Measurements from ENCODE around the gene BTLA.
"Not testable (repeated sequence)": the region's sequence is repeated elsewhere in the genome, so short reads cannot be mapped to it uniquely, and the experiment has no call there.

Gene BTLA

DNA sequence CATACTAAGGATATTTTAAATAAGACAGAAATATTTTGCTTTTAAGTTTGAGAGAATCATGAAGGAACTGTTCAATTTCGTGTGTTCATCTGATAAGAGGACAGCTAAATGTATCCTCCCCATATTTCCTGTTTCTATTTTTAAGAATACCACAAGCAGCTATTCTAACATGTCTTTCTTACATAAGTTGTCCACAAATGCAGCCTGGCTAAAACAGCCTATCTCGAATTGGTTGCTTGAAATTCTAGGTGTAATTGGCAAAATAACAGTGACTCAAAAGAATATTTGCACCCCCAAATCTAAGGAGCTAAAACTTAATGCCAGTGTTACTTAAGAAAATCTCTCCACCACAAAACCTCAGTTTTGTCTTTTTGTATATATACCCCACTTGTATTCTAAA, 35.0 kb downstream of the BTLA start:
- Histone ChIP-seq H2AK5ac (ENCODE audit: low read length, severe bottlenecking) (no peak overlapping the region), H4K8ac (ENCODE audit: low read length) (no peak overlapping the region), H3K27me3 (ENCODE audit: control insufficient read depth in 1 of 2, insufficient read depth in 1 of 2, low read length in 2 of 2) (no peaks in the 10 kb centered on the region), H3K18ac (ENCODE audit: low read depth in 1 of 2, low read length in 2 of 2) (no peak overlapping the region), H2AFZ (ENCODE audit: low read depth, low read length) (no peak overlapping the region), H4K91ac (ENCODE audit: low read length) (no peak overlapping the region), H3K4me3 (ENCODE audit: insufficient read depth in 1 of 2, low read depth in 1 of 2, low read length in 2 of 2) (no peak overlapping the region), H2BK5ac (ENCODE audit: low read depth, low read length, poor library complexity, severe bottlenecking) (no peak overlapping the region), H2BK15ac (ENCODE audit: low read depth, poor library complexity, severe bottlenecking) (no peak overlapping the region), H3K36me3 (ENCODE audit: control insufficient read depth in 1 of 2, insufficient read depth in 2 of 2, low read depth in 1 of 2, low read length in 2 of 2) (no peaks in the 10 kb centered on the region), H3K27ac (ENCODE audit: low read length, poor library complexity, severe bottlenecking) (no peak overlapping the region), H3K4me1 (ENCODE audit: control insufficient read depth, insufficient read depth, low read depth, low read length) (peaks cover 1% of the 10 kb centered on the region), H3K23ac (ENCODE audit: low read length in 2 of 2) (no peak overlapping the region), H2BK12ac (ENCODE audit: low read length in 2 of 2) (no peak overlapping the region), H3K4me2 (ENCODE audit: low read length, poor library complexity, severe bottlenecking) (no peak overlapping the region), H3K14ac (ENCODE audit: low read length in 2 of 2) (no peak overlapping the region), H3K4ac (ENCODE audit: low read depth in 1 of 2, low read length in 2 of 2) (no peak overlapping the region), H3K79me1 (replicated peaks; ENCODE audit: low read length, poor library complexity, severe bottlenecking) (no peaks in the 10 kb centered on the region), H3K9me3 (ENCODE audit: control insufficient read depth, low read length) (no peaks in the 10 kb centered on the region), H3K9ac (ENCODE audit: low read length) (no peak overlapping the region), H2BK120ac (ENCODE audit: low read depth, low read length) (no peak overlapping the region)
- peak; percentile 21 for DNase-seq
- 60% methylated on average over 1 of the region's 2 CpGs for WGBS

DNA sequence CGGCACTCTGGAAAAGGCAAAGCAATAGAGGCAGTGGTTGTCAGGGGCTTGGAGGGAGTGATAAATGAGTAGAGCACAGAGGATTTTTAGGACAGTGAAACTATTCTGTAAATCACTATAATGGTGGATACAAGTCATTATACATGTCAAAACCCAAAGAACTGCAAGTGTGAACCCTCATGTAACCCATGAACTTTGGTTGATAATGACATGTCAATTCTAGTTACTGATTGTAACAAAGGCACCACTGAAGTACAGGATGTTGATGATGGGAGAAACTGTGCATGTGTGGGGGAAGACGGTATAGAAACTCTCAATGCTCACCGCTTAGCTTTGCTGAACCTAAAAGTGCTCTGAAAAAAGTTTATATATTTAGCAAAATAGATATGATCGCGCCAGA, 36.0 kb downstream of the BTLA start:
- Histone ChIP-seq H3K27ac (ENCODE audit: low read length, poor library complexity, severe bottlenecking) (no peak overlapping the region), H3K9ac (ENCODE audit: low read length) (no peak overlapping the region), H2BK5ac (ENCODE audit: low read depth, low read length, poor library complexity, severe bottlenecking) (no peak overlapping the region), H3K18ac (ENCODE audit: low read depth in 1 of 2, low read length in 2 of 2) (no peak overlapping the region), H3K4me1 (ENCODE audit: control insufficient read depth, insufficient read depth, low read depth, low read length) (peaks cover 1% of the 10 kb centered on the region), H3K9me3 (ENCODE audit: control insufficient read depth, low read length) (no peaks in the 10 kb centered on the region), H2BK12ac (ENCODE audit: low read length in 2 of 2) (no peak overlapping the region), H4K8ac (ENCODE audit: low read length) (no peak overlapping the region), H3K4ac (ENCODE audit: low read depth in 1 of 2, low read length in 2 of 2) (no peak overlapping the region), H4K91ac (ENCODE audit: low read length) (no peak overlapping the region), H3K27me3 (ENCODE audit: control insufficient read depth in 1 of 2, insufficient read depth in 1 of 2, low read length in 2 of 2) (no peaks in the 10 kb centered on the region), H2BK15ac (ENCODE audit: low read depth, poor library complexity, severe bottlenecking) (no peak overlapping the region), H3K36me3 (ENCODE audit: control insufficient read depth in 1 of 2, insufficient read depth in 2 of 2, low read depth in 1 of 2, low read length in 2 of 2) (no peaks in the 10 kb centered on the region), H3K79me1 (replicated peaks; ENCODE audit: low read length, poor library complexity, severe bottlenecking) (no peaks in the 10 kb centered on the region), H3K4me2 (ENCODE audit: low read length, poor library complexity, severe bottlenecking) (no peak overlapping the region), H3K14ac (ENCODE audit: low read length in 2 of 2) (no peak overlapping the region), H3K4me3 (ENCODE audit: insufficient read depth in 1 of 2, low read depth in 1 of 2, low read length in 2 of 2) (no peak overlapping the region), H2AK5ac (ENCODE audit: low read length, severe bottlenecking) (no peak overlapping the region), H3K23ac (ENCODE audit: low read length in 2 of 2) (no peak overlapping the region), H2AFZ (ENCODE audit: low read depth, low read length) (no peak overlapping the region), H2BK120ac (ENCODE audit: low read depth, low read length) (no peak overlapping the region)
- WGBS = 89% methylated on average over 3 of the region's 5 CpGs
- no peak for DNase-seq

DNA sequence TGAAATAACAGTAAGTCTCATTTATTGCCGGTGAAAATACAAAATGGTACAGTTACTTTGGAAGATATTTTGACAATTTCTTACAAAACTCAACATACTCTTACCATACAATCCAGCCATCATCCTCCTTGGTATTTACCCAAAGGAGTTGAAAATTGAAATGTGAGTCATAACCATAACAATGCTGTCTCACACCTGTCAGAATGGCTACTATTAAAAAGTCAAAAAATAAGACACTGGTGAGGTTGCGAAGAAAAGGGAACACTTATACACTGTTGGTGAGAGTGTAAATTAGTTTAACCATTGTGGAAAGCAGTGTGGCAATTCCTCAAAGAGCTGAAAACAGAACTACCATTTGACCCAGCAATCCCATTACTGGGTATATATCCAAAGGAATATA, 37.5 kb downstream of the BTLA start:
- not testable (repeated sequence) for H3K9me3 ChIP-seq (ENCODE audit: control insufficient read depth, low read length); H4K91ac ChIP-seq (ENCODE audit: low read length); H2BK5ac ChIP-seq (ENCODE audit: low read depth, low read length, poor library complexity, severe bottlenecking); H3K23ac ChIP-seq (ENCODE audit: low read length in 2 of 2); H3K18ac ChIP-seq (ENCODE audit: low read depth in 1 of 2, low read length in 2 of 2); H3K27me3 ChIP-seq (ENCODE audit: control insufficient read depth in 1 of 2, insufficient read depth in 1 of 2, low read length in 2 of 2); H3K4ac ChIP-seq (ENCODE audit: low read depth in 1 of 2, low read length in 2 of 2); H2BK120ac ChIP-seq (ENCODE audit: low read depth, low read length); H3K79me1 ChIP-seq (replicated peaks; ENCODE audit: low read length, poor library complexity, severe bottlenecking); H2BK15ac ChIP-seq (ENCODE audit: low read depth, poor library complexity, severe bottlenecking); H3K9ac ChIP-seq (ENCODE audit: low read length); H3K4me3 ChIP-seq (ENCODE audit: insufficient read depth in 1 of 2, low read depth in 1 of 2, low read length in 2 of 2); H3K14ac ChIP-seq (ENCODE audit: low read length in 2 of 2); H2BK12ac ChIP-seq (ENCODE audit: low read length in 2 of 2); H3K36me3 ChIP-seq (ENCODE audit: control insufficient read depth in 1 of 2, insufficient read depth in 2 of 2, low read depth in 1 of 2, low read length in 2 of 2); H3K4me1 ChIP-seq (ENCODE audit: control insufficient read depth, insufficient read depth, low read depth, low read length); H4K8ac ChIP-seq (ENCODE audit: low read length); H3K4me2 ChIP-seq (ENCODE audit: low read length, poor library complexity, severe bottlenecking); DNase-seq; H3K27ac ChIP-seq (ENCODE audit: low read length, poor library complexity, severe bottlenecking); H2AK5ac ChIP-seq (ENCODE audit: low read length, severe bottlenecking); H2AFZ ChIP-seq (ENCODE audit: low read depth, low read length)
- WGBS = 100% methylated on average over 1 of the region's 2 CpGs

DNA sequence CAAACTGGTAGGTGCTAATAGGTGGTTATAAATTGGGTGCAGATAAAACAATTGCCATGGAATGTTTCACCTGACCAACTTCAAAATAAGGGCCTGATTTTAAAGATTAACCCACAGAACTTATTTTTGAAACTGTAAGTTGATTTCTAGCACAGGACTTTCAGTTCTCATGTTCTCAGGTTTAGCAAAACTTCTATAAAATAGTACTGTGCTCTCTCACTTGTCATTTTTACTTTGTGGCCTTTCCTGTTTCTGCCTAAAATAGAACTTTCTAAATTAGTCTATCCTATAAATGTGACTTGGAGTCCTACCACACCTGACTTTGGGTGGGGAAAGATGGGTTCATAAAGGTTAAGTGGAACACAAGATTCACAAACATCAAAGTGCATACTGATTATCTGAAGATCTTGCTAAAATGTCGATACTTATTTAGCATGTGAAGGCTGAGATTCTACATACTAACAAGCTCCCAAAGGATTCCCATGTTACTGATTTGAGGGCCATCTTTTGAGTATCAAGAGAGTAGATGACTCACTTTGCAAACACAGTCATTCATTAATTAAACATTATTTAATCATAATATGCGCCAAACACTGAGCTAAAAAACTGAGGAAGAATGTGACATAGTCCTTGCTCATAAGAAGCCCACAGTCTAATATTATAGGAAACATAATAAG, 38.6 kb downstream of the BTLA start:
- Histone ChIP-seq H3K79me1 (replicated peaks; ENCODE audit: low read length, poor library complexity, severe bottlenecking) (no peaks in the 10 kb centered on the region), H2BK12ac (ENCODE audit: low read length in 2 of 2) (no peak overlapping the region), H2BK5ac (ENCODE audit: low read depth, low read length, poor library complexity, severe bottlenecking) (no peak overlapping the region), H3K9ac (ENCODE audit: low read length) (no peak overlapping the region), H2AFZ (ENCODE audit: low read depth, low read length) (no peak overlapping the region), H3K14ac (ENCODE audit: low read length in 2 of 2) (no peak overlapping the region), H4K8ac (ENCODE audit: low read length) (no peak overlapping the region), H3K27me3 (ENCODE audit: control insufficient read depth in 1 of 2, insufficient read depth in 1 of 2, low read length in 2 of 2) (no peaks in the 10 kb centered on the region), H3K18ac (ENCODE audit: low read depth in 1 of 2, low read length in 2 of 2) (no peak overlapping the region), H3K4ac (ENCODE audit: low read depth in 1 of 2, low read length in 2 of 2) (no peak overlapping the region), H2AK5ac (ENCODE audit: low read length, severe bottlenecking) (no peak overlapping the region), H3K9me3 (ENCODE audit: control insufficient read depth, low read length) (no peaks in the 10 kb centered on the region), H3K36me3 (ENCODE audit: control insufficient read depth in 1 of 2, insufficient read depth in 2 of 2, low read depth in 1 of 2, low read length in 2 of 2) (no peaks in the 10 kb centered on the region), H3K4me3 (ENCODE audit: insufficient read depth in 1 of 2, low read depth in 1 of 2, low read length in 2 of 2) (no peak overlapping the region), H3K23ac (ENCODE audit: low read length in 2 of 2) (no peak overlapping the region), H3K4me2 (ENCODE audit: low read length, poor library complexity, severe bottlenecking) (no peak overlapping the region), H4K91ac (ENCODE audit: low read length) (no peak overlapping the region), H2BK15ac (ENCODE audit: low read depth, poor library complexity, severe bottlenecking) (no peak overlapping the region), H2BK120ac (ENCODE audit: low read depth, low read length) (no peak overlapping the region), H3K4me1 (ENCODE audit: control insufficient read depth, insufficient read depth, low read depth, low read length) (peaks cover 1% of the 10 kb centered on the region), H3K27ac (ENCODE audit: low read length, poor library complexity, severe bottlenecking) (no peak overlapping the region)
- no CpG with 5 or more reads among the region's 2 CpGs for WGBS
- DNase-seq = no peak

Data from mesenchymal stem cell (in vitro differentiated cells and primary cell).